Stomach (tissue), 9 donors: ENCODE results near the gene AGBL4. TPM values are rescaled to one million over a fixed set of nuclear protein-coding genes. Genes with fewer than 3 reads are reported as not detected.

Source experiments
- DNase-seq, 2 donors: peaks; one replicate each; pipeline versions ENCODE4 v3.0.0 to v3.0.0-alpha.2; 2013 to 2019
- H3K27ac ChIP-seq, 5 donors: fragments of 200-600 bp in 4 of 5; sonication (generic) in 4 of 5; one replicate each; pipeline ENCODE4 v1.5.1; 2013 to 2019; ENCODE audit warnings: mild to moderate bottlenecking in 1 of 5, moderate library complexity in 1 of 5
- H3K27me3 ChIP-seq, 3 donors: fragments of 200-600 bp; sonication (generic); one replicate each; pipeline ENCODE4 v1.5.1; 2017 to 2019; ENCODE audit warnings: mixed run types in 1 of 3
- H3K36me3 ChIP-seq, 4 donors: fragments of 200-600 bp; sonication (generic); 1 replicate in 3 of 4; 2 replicates in 1 of 4; pipeline ENCODE4 v1.5.1; 2016 to 2019
- H3K4me1 ChIP-seq, 4 donors: fragments of 200-600 bp; sonication (generic); one replicate each; pipeline ENCODE4 v1.5.1; 2016 to 2019
- H3K4me3 ChIP-seq, 4 donors: fragments of 200-600 bp; sonication (generic) in 3 of 4; one replicate each; pipeline ENCODE4 v1.5.1; 2016 to 2019; ENCODE audit warnings: mild to moderate bottlenecking in 1 of 4
- H3K9me3 ChIP-seq, 4 donors: fragments of 200-600 bp; sonication (generic); one replicate each; pipeline ENCODE4 v1.5.1; 2016 to 2019
- EP300 ChIP-seq: sonication (generic); formaldehyde crosslinking; IDR thresholded peaks from one replicate; pipeline ENCODE4 v1.6.1; 2017; ENCODE audit warnings: antibody characterized with exemption
- POLR2A ChIP-seq, 4 donors: fragments of 450-650 bp; IDR thresholded peaks; one replicate each; pipeline ENCODE4 v1.6.1; 2016; ENCODE audit warnings: antibody characterized with exemption in 4 of 4, control low read depth in 2 of 4, mild to moderate bottlenecking in 1 of 4, moderate library complexity in 1 of 4
- POLR2AphosphoS5 ChIP-seq, 3 donors: sonication (generic); formaldehyde crosslinking; IDR thresholded peaks; one replicate each; pipeline ENCODE4 v1.6.1; 2016; ENCODE audit warnings: antibody characterized with exemption in 3 of 3
- WGBS, 5 donors: extraction: QIAGEN DNeasy Blood & Tissue Kit in 3 of 5; methylation state at CpG; one replicate each; pipeline versions ENCODE4 v1.1.5 to v1.1.7; 2013 to 2018; 5-methylcytosine and 5-hydroxymethylcytosine counted together
- intact Hi-C: fragments of 100-400 bp; cut with DNase I; formaldehyde crosslinking; loops from one replicate; pipeline ENCODE4 v1.15.1; 2023; ENCODE audit warnings: low total_unique reads
- polyA plus RNA-seq, 3 donors: library from polyadenylated mRNA; stranded (reverse); fragments of 200-250 nt; gene quantifications; one replicate each; pipeline ENCODE4 v1.2.3, GENCODE V29; 2013
- total RNA-seq, 5 donors: library from RNA; depleted of rRNA; stranded (reverse); fragments of >200 nt; gene quantifications; one replicate each; pipeline versions ENCODE4 v1.1.0 to v1.2.3, GENCODE V29; 2014 to 2016
- TF ChIP-seq, protein P1 (sequence below), 7 experiments: fragments of 450-650 bp in 4 of 7; fragments of 200-600 bp in 3 of 7; sonication (generic) in 3 of 7; IDR thresholded peaks; one replicate each; pipeline ENCODE4 v1.5.1; 2016 to 2019; ENCODE audit warnings: antibody characterized with exemption in 7 of 7, control low read depth in 2 of 7, mild to moderate bottlenecking in 1 of 7
- donor health status: healthy with polysubstance abuse.
- donor health status: Bipolar disorder and iron deficiency.
- donor health status: healthy.

Gene AGBL4
- total and polyA plus RNA-seq, 8 donors: 0.92 TPM; not detected in 7

- Histone ChIP-seq H3K27me3 (no peaks in the 10 kb centered on the region), H3K4me1 (no peaks in the 10 kb centered on the region), H3K4me3 (no peak overlapping the region), H3K36me3 (no peaks in the 10 kb centered on the region), H3K27ac (no peak overlapping the region), H3K9me3 (no peaks in the 10 kb centered on the region)
- DNase-seq: peak; percentile 26 to 52
- TF ChIP-seq EP300: no peak
- no peak for TF ChIP-seq POLR2A (IDR thresholded peaks at IDR 0.05)
- TF ChIP-seq, protein P1, sequence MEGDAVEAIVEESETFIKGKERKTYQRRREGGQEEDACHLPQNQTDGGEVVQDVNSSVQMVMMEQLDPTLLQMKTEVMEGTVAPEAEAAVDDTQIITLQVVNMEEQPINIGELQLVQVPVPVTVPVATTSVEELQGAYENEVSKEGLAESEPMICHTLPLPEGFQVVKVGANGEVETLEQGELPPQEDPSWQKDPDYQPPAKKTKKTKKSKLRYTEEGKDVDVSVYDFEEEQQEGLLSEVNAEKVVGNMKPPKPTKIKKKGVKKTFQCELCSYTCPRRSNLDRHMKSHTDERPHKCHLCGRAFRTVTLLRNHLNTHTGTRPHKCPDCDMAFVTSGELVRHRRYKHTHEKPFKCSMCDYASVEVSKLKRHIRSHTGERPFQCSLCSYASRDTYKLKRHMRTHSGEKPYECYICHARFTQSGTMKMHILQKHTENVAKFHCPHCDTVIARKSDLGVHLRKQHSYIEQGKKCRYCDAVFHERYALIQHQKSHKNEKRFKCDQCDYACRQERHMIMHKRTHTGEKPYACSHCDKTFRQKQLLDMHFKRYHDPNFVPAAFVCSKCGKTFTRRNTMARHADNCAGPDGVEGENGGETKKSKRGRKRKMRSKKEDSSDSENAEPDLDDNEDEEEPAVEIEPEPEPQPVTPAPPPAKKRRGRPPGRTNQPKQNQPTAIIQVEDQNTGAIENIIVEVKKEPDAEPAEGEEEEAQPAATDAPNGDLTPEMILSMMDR (IDR thresholded peaks at IDR 0.05): no peak
- no peak for TF ChIP-seq POLR2AphosphoS5 (IDR thresholded peaks at IDR 0.05)
- intact Hi-C loops: no loop called here
- 36 to 57% (median 44%) methylated on average over 9 of the region's 9 CpGs for WGBS, 5 donors
These were observed 1404.2 kb downstream of the AGBL4 start for GRCh38 chr1:48619539-48619938.

GRCh38 chr1:48617252-48617651 lies 1406.5 kb downstream of the AGBL4 start:
- H3K27ac ChIP-seq: no peak overlapping the region
- TF ChIP-seq POLR2AphosphoS5 (IDR thresholded peaks at IDR 0.05) (no peak), POLR2A (IDR thresholded peaks at IDR 0.05) (no peak), EP300 (no peak)
- TF ChIP-seq, protein P1 (IDR thresholded peaks at IDR 0.05): no peak
- H3K27me3 ChIP-seq: no peaks in the 10 kb centered on the region
- no peak for DNase-seq
- no peaks in the 10 kb centered on the region for H3K9me3 ChIP-seq
- no peak overlapping the region for H3K4me3 ChIP-seq
- H3K4me1 ChIP-seq: no peaks in the 10 kb centered on the region
- intact Hi-C loops: no loop called here
- no peaks in the 10 kb centered on the region for H3K36me3 ChIP-seq
- WGBS, 5 donors: 56 to 74% (median 72%) methylated on average over 3 of the region's 3 CpGs

GRCh38 chr1:48616710-48617109 lies 1407.0 kb downstream of the AGBL4 start:
- Histone ChIP-seq H3K4me1 (peaks cover 0 to 3% (median 0%) of the 10 kb centered on the region in 4 donors), H3K27me3 (no peaks in the 10 kb centered on the region), H3K4me3 (no peak overlapping the region), H3K27ac (no peak overlapping the region), H3K9me3 (no peaks in the 10 kb centered on the region), H3K36me3 (no peaks in the 10 kb centered on the region)
- no peak for DNase-seq
- intact Hi-C loops: no loop called here
- 50 to 69% (median 57%) methylated on average over 2 of the region's 2 CpGs for WGBS, 5 donors
- TF ChIP-seq, protein P1 (IDR thresholded peaks at IDR 0.05): no peak
- TF ChIP-seq POLR2A (IDR thresholded peaks at IDR 0.05) (no peak), EP300 (no peak), POLR2AphosphoS5 (IDR thresholded peaks at IDR 0.05) (no peak)

DNA sequence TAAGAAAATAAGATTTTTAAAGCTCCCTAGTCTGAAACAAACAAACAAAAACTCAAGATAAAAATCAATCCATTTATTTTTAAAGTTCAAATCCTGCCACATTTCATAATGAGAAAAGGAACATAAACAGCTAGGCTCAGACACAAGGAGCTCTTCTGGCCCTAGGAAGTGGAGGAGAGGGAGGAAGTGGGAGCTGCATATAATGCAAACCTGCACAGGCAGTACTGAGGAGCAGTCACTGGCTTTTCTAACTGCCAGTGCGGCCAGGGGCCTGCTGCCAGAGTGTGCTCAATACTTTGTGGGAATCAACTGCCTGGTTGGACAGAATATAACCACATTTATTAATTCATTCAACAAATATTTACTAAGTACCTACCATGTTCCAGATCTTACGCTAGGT lies 1411.9 kb downstream of the AGBL4 start:
- Histone ChIP-seq H3K9me3 (no peaks in the 10 kb centered on the region), H3K27ac (no peak overlapping the region), H3K4me1 (peaks cover 0 to 16% (median 3%) of the 10 kb centered on the region in 4 donors), H3K36me3 (no peaks in the 10 kb centered on the region), H3K27me3 (no peaks in the 10 kb centered on the region), H3K4me3 (no peak overlapping the region)
- TF ChIP-seq EP300 (no peak), POLR2A (IDR thresholded peaks at IDR 0.05) (no peak), POLR2AphosphoS5 (IDR thresholded peaks at IDR 0.05) (no peak)
- TF ChIP-seq, protein P1 (IDR thresholded peaks at IDR 0.05): no peak
- DNase-seq: no peak
- intact Hi-C loops: no loop called here
- 64 to 80% (median 70%) methylated on average over 2 of the region's 2 CpGs for WGBS, 5 donors
